Measurements from ENCODE around the gene PTGDS.

Gene PTGDS

GRCh38 chr9:137018761-137019559 is 41.7 kb downstream of the PTGDS start:
- no peak for TF ChIP-seq CTCF (IDR thresholded peaks at IDR 0.05; ENCODE audit: low read depth, low read length)
- no peak overlapping the region for H3K4me3 ChIP-seq (ENCODE audit: low read depth, low read length)

GRCh38 chr9:137019891-137020683 is 42.8 kb downstream of the PTGDS start:
- no peak for TF ChIP-seq CTCF (IDR thresholded peaks at IDR 0.05; ENCODE audit: low read depth, low read length)
- H3K4me3 ChIP-seq (ENCODE audit: low read depth, low read length) = no peak overlapping the region

GRCh38 chr9:137020771-137021567 is 43.7 kb downstream of the PTGDS start:
- TF ChIP-seq CTCF (IDR thresholded peaks at IDR 0.05; ENCODE audit: low read depth, low read length) = no peak
- no peak overlapping the region for H3K4me3 ChIP-seq (ENCODE audit: low read depth, low read length)

- no peak overlapping the region for H3K4me3 ChIP-seq (ENCODE audit: low read depth, low read length)
- TF ChIP-seq CTCF (IDR thresholded peaks at IDR 0.05; ENCODE audit: low read depth, low read length) = no peak
Measured at GRCh38 chr9:137021568-137021978, 44.3 kb downstream of the PTGDS start.

GRCh38 chr9:137021979-137022661 is 44.8 kb downstream of the PTGDS start:
- H3K4me3 ChIP-seq (ENCODE audit: low read depth, low read length) = no peak overlapping the region
- no peak for TF ChIP-seq CTCF (IDR thresholded peaks at IDR 0.05; ENCODE audit: low read depth, low read length)

GRCh38 chr9:137022662-137023008 is 45.3 kb downstream of the PTGDS start:
- TF ChIP-seq CTCF (IDR thresholded peaks at IDR 0.05; ENCODE audit: low read depth, low read length) = no peak
- no peak overlapping the region for H3K4me3 ChIP-seq (ENCODE audit: low read depth, low read length)

All from WI38 (cell line).